GM12891 (cell line): ENCODE data around the gene TMCO1.

ENCODE experiments used
- PAX5 ChIP-seq: IDR thresholded peaks from 2 replicates; pipeline ENCODE4 v1.6.1; 2011; ENCODE audit warnings: low read length, moderate library complexity, mild to moderate bottlenecking; ENCODE audit not compliant: insufficient read depth, severe bottlenecking
- POLR2A ChIP-seq: IDR thresholded peaks from 2 replicates; pipeline ENCODE4 v1.6.1; 2011; ENCODE audit warnings: low read depth, low read length, control low read depth
- POLR2AphosphoS5 ChIP-seq: IDR thresholded peaks from 2 replicates; pipeline ENCODE4 v1.6.1; 2011; ENCODE audit warnings: low read depth, low read length, control low read depth
- POU2F2 ChIP-seq: IDR thresholded peaks from 2 replicates; pipeline ENCODE4 v1.6.1; 2011; ENCODE audit warnings: low read depth, mild to moderate bottlenecking, control low read depth, low read length, moderate library complexity
- SPI1 ChIP-seq: IDR thresholded peaks from 2 replicates; pipeline ENCODE4 v1.6.1; 2011; ENCODE audit warnings: low read depth, low read length, control low read depth
- TAF1 ChIP-seq: IDR thresholded peaks from 2 replicates; pipeline ENCODE4 v1.6.1; 2011; ENCODE audit warnings: low read depth, low read length, control low read depth

DNA sequence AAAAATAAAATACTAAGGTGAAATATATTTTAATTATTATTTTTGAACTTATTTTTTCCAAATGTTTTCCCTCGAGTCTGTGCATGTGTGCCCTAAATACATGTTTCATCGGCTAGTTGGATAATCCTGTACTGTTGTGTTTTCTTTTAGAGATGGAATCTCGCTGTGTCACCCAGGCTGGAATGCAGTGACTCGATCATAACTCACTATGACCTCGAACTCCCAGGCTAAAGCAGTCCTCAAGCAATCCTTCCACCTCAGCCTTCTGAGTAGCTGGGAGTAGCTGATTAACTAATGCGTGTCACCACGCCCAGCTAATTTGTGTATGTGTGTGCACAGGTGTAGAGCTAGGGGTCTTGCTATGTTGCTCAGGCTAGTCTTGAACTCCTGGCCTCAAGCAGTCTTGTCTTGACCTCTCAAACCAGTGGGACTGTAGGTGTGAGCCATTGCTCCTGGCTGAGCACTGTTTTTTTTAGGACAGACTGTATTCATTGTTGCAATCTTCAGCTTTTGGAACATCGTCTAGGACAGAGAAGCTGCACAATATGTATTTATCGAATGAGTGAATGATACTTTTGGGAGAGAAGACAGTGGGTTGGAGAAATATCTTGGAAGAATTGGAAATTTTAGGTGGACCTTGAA is 4.8 kb upstream of the TMCO1 start:
- TF ChIP-seq POLR2A (no peak), POLR2AphosphoS5 (no peak), SPI1 (no peak), POU2F2 (no peak), TAF1 (no peak), PAX5 (no peak)
